HG03432 (cell line): ENCODE results near the gene TPM2.

ENCODE experiments used
- ATAC-seq: cut with Tn5 transposase; IDR thresholded peaks from one replicate; pipeline ENCODE4 v1.9.1; 2021; ENCODE audit warnings: mild to moderate bottlenecking, moderate library complexity; ENCODE audit not compliant: unreplicated experiment

TPM2 gene

DNA sequence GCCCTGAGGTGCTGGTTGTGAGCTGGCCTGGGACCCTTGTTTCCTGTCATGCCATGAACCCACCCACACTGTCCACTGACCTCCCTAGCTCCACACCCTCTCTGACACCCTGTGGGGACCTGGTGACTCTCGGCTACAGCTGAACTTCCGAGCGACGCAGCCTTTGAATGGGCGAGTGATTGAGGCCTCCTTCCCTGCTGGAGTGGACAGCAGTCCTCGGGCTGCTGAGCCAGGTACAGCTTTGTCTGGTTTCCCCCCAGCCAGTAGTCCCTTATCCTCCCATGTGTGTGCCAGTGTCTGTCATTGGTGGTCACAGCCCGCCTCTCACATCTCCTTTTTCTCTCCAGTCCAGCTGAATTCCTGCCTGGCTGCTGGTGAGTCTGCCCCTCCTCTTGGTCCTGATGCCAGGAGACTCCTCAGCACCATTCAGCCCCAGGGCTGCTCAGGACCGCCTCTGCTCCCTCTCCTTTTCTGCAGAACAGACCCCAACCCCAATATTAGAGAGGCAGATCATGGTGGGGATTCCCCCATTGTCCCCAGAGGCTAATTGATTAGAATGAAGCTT is 9.9 kb downstream of the TPM2 start:
- ATAC-seq, result no peak

DNA sequence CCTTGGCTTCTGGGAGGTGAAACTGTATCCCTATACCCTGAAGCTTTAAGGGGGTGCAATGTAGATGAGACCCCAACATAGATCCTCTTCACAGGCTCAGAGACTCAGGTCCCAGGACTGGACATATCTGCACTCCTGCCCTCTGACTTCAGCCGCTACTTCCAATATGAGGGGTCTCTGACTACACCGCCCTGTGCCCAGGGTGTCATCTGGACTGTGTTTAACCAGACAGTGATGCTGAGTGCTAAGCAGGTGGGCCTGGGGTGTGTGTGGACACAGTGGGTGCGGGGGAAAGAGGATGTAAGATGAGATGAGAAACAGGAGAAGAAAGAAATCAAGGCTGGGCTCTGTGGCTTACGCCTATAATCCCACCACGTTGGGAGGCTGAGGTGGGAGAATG is 10.6 kb downstream of the TPM2 start:
- no peak for ATAC-seq

DNA sequence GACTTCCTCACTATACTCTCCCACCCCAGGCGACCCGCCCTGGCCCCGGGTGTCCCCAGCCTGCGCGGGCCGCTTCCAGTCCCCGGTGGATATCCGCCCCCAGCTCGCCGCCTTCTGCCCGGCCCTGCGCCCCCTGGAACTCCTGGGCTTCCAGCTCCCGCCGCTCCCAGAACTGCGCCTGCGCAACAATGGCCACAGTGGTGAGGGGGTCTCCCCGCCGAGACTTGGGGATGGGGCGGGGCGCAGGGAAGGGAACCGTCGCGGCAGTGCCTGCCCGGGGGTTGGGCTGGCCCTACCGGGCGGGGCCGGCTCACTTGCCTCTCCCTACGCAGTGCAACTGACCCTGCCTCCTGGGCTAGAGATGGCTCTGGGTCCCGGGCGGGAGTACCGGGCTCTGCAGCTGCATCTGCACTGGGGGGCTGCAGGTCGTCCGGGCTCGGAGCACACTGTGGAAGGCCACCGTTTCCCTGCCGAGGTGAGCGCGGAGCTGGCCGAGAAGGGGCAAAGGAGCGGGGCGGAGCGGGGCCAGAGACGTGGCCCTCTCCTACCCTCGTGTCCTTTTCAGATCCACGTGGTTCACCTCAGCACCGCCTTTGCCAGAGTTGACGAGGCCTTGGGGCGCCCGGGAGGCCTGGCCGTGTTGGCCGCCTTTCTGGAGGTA is 13.9 kb downstream of the TPM2 start:
- ATAC-seq, result no peak

DNA sequence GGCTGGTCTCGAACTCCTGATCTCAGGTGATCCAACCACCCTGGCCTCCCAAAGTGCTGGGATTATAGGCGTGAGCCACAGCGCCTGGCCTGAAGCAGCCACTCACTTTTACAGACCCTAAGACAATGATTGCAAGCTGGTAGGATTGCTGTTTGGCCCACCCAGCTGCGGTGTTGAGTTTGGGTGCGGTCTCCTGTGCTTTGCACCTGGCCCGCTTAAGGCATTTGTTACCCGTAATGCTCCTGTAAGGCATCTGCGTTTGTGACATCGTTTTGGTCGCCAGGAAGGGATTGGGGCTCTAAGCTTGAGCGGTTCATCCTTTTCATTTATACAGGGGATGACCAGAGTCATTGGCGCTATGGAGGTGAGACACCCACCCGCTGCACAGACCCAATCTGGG is 14.5 kb downstream of the TPM2 start:
- no peak for ATAC-seq

DNA sequence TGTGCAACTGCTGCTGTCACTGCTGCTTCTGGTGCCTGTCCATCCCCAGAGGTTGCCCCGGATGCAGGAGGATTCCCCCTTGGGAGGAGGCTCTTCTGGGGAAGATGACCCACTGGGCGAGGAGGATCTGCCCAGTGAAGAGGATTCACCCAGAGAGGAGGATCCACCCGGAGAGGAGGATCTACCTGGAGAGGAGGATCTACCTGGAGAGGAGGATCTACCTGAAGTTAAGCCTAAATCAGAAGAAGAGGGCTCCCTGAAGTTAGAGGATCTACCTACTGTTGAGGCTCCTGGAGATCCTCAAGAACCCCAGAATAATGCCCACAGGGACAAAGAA is 15.7 kb downstream of the TPM2 start:
- no peak for ATAC-seq

DNA sequence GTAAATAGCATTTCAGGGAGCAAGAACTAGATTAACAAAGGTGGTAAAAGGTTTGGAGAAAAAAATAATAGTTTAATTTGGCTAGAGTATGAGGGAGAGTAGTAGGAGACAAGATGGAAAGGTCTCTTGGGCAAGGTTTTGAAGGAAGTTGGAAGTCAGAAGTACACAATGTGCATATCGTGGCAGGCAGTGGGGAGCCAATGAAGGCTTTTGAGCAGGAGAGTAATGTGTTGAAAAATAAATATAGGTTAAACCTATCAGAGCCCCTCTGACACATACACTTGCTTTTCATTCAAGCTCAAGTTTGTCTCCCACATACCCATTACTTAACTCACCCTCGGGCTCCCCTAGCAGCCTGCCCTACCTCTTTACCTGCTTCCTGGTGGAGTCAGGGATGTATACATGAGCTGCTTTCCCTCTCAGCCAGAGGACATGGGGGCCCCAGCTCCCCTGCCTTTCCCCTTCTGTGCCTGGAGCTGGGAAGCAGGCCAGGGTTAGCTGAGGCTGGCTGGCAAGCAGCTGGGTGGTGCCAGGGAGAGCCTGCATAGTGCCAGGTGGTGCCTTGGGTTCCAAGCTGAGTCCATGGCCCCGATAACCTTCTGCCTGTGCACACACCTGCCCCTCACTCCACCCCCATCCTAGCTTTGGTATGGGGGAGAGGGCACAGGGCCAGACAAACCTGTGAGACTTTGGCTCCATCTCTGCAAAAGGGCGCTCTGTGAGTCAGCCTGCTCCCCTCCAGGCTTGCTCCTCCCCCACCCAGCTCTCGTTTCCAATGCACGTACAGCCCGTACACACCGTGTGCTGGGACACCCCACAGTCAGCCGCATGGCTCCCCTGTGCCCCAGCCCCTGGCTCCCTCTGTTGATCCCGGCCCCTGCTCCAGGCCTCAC is 16.3 kb downstream of the TPM2 start, which contains the start of gene CA9:
Gene CA9, plus strand, starts transcription at position 797 of the 893 bp plus-strand sequence. Its CDS starts 32 bp downstream, at position 829.
- ATAC-seq, result no peak

DNA sequence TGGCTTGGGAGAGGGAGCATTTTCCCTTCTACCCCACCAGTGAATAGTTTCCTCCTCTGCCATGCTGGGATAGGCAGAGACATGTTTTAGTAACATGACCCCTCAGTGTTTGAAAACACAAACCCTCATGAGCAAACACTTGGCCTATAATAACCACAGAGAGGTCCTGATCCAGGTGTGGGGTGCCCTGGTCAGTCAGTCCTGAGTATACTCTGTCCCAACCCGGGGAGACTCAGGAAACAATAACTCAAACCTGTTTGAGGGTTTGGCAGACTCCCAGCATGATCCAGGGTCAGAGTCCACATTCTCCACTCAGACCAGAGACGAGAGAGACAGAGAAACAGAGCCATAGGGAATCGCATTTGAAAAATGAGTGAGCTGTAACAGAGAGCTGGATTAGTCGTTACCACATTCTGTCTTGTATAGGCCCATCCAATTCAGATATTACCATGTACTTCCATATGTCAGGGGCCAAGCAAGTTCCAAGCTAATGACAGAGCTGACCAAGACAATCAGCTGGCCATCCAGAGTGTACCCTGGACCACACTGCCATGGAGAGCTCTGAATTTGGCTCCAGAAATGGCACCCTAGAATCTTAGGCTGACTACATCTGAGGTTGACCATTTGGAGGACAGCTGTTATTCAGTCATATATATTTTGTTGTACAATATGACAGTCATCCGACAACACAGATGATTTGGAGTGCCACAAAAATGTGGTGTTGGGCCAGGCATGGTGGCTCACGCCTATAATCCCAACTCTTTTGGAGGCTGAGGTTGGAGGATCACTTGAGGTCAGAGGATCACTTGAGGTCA is 20.2 kb downstream of the TPM2 start:
- no peak for ATAC-seq

DNA sequence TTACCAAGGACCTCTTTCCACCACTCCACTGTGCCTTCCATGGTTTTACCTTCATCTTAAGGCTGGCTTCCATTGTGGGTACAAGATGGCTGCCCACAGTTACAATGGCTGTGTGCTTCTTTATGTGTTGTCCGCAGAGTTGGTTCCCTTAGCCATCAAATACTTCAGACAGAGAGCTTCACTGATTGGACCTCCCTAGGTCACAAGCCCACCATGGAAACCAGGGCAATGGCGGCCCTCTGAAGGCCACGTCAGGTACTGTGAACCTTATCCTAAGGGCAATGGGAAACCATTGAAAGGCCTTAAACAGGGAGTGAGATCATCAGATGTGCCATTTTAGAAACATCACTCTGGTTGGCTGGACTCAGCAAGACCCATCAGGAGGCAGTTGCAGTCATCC is 21.8 kb downstream of the TPM2 start:
- ATAC-seq, result no peak

DNA sequence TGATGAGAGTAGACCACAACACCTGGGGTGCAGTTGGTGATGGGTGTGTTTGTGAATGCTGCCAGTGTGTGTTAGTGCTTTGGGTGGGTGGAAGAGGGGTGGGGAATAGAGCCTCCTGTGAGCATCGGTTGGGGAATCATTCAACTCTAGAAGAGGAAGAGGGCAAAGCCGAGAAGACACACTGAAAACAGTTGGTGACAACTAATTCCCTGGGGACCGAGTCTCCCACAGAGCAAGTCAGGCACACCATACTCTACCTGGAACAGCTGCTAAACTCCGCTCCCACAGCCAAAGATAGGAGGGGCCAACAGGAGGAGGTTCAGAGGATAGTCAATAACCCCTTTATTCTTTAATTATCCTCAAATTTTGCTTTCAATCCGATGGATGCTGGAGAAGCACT is 23.2 kb downstream of the TPM2 start:
- ATAC-seq, result no peak

DNA sequence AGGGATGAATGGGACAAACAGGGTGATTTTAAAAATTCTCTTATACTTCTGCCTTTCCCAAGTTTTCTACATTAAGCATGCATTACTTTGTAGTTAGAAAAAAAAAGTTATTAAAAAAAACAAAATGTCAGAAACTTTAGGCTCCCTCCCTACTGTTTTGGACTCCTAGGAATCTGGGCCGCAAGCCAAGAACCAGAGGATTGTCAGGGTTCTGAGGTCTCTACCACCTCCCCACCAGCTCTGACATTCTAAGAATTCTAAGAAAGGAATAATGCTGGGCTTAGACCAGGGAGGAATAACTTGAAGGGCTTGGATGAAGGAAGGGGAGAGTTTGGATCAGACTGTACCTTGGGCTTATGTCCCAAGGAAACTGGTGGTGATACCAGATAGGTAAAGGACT is 23.7 kb downstream of the TPM2 start:
- no peak for ATAC-seq

DNA sequence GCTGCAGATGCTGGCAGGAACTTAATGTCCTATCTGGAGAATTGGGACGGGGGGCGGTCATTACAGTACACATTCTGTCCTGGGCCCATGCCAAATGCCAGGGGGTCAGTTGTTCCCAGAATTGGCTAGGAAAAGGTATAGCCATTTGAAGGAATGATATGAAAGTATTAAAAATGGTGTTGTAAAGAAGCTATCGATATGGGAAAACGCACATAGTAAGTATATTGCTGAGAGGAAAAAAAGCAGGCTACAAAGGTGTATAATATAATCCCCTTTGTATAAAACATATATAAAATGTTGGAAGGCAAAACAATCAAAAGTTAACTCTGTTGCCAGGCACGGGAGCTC is 24.3 kb downstream of the TPM2 start:
- ATAC-seq, result no peak

DNA sequence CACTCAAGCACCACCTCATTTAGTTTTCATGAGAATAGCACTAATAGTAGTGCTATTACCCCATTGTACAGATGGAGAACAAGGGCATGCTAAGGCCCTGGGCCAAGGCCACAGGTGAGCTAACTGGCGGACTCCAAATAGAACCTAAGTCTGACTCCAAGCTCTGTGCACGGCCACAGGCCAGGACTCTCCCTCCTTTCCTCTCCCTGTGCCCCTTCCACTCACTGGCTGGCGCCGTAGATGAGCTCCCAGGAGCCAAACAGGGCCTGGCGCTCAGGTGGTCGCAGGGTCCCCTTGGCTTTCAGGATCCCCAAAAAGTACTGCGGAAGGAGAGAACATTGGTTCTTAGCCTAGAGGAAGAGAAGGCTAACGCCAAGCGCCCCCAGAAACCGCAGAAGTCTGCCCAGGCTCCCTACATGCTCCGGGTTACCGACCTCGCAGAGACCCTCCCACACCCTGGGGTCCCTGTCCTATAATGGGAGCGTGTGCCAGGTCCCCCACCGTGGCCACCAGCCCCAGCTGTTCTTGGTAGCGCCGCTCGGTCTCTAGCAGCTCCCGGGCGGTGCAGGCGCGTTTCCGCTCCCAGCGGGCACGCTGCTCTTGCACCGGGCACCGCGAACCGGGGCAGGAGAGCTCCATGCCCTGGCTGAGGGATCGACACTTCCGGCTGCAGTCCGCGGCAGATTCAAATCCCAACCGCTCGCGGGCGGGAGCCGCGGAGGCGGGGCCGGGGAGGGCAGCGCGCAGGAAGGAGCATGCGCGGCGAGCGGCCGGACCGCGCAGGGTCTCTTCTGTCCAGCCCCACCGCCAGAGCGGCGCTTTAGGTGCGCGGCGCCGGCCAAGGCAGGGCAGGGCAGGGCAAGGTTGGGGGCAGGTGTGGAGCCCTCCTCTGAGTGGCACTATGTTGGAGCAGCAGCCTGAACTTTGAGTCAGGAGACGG is 24.9 kb downstream of the TPM2 start, which contains the start of gene ARHGEF39:
Gene ARHGEF39, minus strand, starts transcription at position 665 of the 940 bp plus-strand sequence. Its CDS starts 26 bp downstream, at position 639.
- peak; percentile 86 for ATAC-seq

DNA sequence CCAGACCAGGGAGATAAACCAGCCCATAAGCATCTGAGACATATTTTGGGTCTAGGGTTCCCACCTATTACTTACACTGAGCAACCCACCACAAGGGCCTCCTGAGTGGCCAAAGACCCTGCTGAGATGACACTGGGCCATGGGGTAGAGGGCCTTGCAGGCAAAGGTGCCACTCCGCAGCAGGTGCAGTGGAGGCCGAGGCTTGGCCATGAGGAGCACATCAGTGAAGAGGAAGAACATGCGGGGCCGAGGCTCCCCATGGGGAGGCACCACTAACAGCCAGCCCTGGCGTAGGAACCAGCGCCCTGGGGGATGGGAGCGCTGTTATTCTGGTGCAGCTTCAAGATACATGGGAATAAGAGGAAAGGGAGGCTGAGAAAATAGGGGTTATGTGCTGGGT is 27.3 kb downstream of the TPM2 start:
- ATAC-seq, result no peak

DNA sequence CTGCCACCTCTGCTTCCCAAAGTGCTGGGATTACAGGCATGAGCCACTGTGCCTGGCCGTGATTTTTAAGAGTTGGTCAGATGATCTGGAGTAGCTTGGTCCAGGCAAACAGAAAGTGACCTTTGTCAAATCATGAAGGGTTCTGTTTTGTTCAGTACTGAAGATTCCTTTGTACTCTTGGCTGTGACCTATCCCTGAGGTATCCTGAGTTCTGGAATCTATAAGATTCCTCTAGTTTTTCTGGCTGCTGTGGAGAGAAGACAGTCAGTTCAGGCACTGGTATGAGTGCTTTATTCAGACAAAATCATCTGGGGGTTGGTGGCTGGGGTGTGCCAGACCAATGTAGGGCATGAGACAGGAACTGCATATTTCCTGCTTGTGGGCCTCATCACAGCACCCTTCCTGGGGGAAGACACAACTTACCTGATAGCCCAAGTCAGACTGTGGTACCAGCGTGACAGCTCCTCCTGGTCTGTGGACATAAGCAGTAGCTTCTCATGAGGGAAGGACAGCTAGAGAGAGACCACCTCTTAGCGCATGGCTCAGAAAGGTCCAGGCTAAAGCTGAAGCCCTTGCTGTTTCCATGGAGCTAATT is 27.9 kb downstream of the TPM2 start:
- ATAC-seq, result no peak

DNA sequence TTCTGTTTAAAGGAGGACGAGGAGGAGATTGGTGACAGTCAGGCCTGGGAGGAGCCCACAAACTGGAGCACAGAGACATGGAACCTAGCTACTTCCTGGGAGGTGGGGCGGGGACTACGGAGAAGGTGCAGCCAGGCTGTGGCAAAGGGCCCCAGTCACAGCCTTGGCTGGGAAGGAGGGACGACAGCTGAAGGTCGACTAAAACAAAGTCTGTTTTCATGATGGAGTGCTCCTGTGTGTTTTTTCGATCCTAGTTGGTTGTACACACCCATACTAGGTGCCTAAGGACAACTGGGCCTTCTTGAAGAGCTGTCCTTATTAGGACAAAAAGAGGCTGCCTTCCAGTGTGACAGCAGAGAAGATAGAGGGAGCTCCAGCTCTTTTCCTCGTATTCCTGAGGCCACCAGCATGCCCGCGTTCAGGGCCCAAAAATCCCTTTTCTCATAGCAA is 28.7 kb downstream of the TPM2 start:
- ATAC-seq, result no peak

DNA sequence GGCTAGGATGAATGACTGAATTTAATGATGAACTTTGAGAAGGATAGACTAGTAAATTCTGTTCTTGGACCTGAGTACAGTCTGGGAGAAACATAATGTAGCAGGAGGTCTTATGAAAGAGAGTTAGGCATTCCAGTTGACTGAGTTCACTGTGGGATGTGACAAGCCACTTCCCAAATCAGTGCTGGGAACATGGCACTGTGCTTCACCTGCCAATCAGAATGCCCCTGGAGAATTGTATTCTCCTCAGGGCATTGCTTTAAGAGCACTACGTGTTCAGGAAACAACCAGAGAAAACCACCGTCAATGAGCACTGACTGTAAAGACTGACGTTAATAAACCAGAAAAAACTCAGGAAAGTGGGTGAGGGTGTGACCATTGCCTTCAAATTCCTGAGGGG is 30.4 kb downstream of the TPM2 start:
- no peak for ATAC-seq

DNA sequence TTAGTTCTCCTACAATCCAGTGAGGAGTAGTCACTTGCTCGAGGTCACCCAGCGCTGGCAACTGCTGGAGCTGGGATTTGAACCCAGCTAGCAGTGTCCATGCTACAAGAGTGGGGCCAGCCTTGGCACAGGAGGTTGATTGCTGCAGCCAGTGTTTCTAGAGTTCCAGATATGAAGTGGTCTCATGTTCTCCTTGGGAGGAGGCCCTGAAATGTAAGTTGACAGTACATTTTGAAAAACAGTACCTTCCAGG is 30.8 kb downstream of the TPM2 start:
- no peak for ATAC-seq

DNA sequence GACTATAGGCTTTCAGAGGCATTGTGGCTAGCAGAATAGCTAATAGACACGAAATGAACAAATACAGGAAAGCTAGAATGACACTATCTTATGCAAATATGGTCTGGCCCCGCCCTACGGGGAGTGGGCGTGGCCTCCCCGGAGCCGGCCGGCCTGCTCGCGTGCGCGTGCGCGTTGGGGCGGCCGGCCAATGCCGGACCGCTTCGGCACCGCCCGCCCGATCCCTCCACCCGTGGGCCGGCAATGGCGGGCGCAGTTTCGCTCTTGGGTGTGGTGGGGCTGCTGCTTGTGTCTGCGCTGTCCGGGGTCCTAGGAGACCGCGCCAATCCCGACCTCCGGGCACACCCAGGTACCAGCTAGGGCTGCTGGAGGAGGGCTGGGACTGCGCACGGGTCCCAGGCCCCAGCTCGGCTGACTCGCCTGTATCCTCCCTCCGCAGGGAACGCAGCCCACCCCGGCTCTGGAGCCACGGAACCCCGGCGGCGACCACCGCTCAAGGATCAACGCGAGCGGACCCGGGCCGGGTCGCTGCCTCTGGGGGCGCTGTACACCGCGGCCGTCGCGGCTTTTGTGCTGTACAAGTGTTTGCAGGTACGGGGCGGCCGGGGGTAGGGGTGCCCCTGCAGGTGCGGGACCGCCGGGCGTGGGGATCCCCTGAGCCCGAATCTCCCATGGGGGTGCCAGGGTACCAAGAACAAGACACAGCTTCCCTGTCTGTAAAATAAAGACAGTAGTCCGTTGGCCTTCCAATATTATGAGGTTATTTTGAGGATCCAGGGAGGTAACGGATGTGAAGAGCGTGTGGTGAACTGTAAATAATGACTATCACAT is 31.4 kb downstream of the TPM2 start, which contains the start of gene CCDC107:
Gene CCDC107, plus strand, starts transcription at position 156 of the 831 bp plus-strand sequence. Its CDS starts 88 bp downstream, at position 244.
- ATAC-seq, result peak; percentile 66
